Epidermal melanocyte (primary cell): Measurements from ENCODE around the gene COL11A2.

Source experiments
- DNase-seq: peaks from one replicate; pipeline ENCODE4 v3.0.0; 2011; ENCODE audit warnings: low spot score; ENCODE audit not compliant: insufficient read length

The COL11A2 gene

DNA sequence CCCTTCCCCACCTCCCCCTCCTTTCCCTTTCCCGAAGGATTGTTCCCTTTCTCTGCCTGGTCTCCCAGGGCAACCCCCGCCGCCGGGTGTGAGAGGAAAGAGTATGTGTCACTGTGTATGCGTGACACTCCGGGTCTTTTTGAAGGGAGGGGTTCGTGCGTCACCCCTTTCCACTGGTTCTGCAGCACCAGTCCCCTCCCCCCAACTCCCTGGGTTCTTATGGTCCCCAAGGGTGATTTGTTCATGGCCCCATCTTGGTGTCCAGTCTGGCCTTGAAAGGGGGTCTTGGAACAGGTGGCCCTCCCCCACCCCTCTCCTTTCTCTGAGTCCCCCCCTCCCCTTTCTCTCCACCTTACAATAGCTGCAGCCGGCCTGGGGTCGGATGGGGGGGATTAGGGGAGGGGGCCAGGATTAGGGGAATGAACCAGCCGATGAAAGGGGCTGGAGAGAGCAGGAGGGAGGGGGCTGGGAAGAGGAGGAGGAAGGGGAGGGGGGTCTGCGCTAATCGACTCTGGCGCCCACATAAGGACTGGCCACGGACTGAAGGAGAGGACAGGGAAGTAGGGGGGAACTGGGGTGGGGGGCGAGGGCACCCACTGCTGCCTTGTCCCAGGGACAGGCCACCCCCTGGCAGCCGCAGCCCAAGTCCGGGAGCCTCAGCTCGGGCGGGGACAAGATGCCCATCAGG is 14.7 kb upstream of the COL11A2 start:
- DNase-seq: no peak

DNA sequence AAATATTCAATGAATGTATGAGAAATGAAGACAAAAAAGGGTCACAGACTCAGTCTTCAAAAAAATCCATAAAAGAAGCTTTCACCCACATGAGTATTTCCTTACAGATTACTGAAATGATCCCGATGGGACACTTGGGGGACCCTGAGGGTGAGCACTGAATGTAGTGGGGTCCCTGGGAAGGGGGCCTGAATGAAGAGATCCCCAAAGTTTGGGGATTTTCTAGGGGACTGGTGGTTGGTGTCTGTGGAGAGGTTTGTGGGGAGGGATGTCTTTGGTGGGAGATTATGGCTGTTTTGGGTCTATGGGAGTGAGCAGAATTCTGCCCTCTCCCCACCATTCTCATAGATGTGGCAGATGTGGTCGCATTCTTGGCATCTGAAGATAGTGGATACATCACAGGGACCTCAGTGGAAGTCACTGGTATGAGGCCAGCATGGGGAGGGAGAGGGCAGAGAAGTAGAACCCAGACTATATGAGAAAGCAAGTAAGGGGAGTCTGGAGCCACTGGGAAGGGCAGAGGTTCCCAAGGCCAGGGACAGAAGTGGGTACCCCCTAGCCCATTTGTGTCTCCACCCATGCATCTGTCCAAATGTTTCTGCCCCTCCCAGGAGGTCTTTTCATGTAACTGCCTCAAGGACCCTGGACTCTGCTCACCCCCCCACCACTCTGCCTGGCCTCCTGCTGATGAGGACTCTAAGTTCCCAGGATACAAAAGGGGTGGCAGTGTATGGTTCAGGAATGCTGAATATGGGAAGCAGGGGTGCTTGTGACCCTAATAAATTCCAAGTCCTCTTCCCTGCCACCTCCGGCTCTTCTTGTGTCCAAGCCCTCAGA is 14.0 kb upstream of the COL11A2 start:
- no peak for DNase-seq

DNA sequence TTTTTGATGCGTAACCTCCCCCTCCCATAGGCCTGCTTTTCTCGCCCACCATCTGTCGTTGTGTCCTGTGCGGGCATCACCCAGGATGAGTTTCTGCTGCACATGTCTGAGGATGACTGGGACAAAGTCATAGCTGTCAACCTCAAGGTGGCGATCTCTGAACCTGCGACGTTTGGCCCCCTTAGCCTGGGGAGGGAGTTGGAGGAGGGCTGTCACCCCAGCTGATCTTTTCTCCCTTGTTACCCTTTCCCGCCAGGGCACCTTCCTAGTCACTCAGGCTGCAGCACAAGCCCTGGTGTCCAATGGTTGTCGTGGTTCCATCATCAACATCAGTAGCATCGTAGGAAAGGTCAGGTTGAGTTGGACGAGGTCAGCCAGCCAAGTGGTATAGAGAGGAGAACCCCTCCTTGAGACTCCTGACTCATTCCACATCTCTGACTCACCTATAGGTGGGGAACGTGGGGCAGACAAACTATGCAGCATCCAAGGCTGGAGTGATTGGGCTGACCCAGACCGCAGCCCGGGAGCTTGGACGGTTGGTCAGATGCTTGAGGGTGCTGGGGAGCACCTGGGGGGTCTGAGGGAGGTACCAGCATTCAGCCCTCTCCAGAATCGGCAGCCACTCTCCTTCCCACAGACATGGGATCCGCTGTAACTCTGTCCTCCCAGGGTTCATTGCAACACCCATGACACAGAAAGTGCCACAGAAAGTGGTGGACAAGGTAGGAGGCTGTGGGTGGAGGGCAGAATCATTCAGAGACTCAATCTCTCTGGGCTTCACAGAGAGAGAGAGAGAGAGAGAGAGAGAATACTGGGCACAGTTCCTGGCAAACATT is 13.1 kb upstream of the COL11A2 start:
- peak; percentile 2 for DNase-seq

DNA sequence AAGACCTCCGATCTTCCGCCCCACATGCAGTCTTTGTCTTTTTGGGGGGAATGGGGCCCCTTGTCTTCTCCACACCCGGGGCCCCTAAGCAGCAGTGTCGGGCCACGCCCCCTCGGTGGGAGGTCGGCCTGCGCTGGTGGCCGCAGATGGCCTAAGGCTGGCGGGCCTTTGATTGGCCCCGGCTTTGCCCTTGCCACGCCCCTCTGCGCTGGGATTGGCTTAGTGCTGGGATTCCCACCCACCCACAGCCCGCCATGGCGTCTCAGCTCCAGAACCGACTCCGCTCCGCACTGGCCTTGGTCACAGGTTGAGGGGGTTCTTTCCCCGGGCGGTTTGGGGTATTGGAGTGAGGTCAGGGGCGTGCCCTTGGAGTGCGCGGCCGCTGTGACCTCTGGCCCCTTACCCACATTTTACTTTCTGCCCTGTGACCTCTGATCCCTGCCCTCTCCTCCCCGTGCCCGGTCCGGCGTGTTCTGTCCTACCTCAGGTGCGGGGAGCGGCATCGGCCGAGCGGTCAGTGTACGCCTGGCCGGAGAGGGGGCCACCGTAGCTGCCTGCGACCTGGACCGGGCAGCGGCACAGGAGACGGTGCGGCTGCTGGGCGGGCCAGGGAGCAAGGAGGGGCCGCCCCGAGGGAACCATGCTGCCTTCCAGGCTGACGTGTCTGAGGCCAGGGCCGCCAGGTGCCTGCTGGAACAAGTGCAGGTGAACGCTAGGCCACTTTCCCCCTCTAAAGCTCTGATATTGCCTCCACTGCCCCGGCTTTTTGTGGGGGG is 12.3 kb upstream of the COL11A2 start, which contains the start of gene HSD17B8:
TSS of gene HSD17B8 (plus strand) at position 241 of the 776 bp plus-strand sequence. CDS start at position 255, 14 bp downstream.
- peak; percentile 98 for DNase-seq

DNA sequence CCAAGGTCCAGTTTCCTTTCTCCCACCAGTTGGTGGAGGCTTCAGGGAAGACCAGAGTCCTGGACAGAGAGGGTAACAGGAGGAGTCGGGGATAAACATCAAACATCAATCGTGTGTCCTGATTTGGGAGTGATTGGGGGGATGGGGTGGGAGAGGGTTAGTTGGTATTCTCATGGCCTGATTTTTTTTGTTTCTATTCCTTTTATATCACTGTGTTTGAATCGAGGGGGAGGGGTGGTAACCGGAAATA is 11.8 kb upstream of the COL11A2 start:
- no peak for DNase-seq

DNA sequence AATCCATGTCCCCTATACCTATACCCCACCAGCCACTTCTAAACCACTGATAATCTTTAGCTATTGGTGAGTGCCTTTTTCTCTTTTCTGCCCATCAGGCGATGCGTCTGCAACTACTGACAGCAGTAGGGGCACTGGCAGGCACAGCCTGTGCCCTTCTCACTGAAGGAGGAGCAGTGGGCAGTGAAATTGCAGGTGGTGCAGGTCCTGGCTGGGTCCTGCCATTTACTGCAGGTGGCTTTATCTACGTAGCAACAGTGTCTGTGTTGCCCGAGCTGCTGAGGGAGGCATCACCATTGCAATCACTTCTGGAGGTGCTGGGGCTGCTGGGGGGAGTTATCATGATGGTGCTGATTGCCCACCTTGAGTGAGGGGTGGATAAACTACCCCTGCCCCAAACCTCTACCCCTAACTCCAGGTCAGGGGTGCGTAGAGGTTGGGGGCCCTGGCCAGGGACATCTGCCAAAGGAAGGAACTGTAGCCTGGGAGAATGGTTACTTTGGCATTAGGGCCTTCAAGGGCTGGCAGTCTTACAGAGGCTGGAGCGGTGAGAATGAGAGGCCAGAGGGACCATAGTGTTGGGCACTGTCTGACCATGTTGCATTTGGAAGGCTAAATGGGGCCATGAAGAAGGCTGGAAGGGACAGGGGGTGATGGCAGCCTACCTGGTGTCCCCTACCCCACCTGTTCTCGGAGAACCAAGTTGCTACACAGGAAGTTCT is 11.3 kb upstream of the COL11A2 start:
- DNase-seq: no peak

DNA sequence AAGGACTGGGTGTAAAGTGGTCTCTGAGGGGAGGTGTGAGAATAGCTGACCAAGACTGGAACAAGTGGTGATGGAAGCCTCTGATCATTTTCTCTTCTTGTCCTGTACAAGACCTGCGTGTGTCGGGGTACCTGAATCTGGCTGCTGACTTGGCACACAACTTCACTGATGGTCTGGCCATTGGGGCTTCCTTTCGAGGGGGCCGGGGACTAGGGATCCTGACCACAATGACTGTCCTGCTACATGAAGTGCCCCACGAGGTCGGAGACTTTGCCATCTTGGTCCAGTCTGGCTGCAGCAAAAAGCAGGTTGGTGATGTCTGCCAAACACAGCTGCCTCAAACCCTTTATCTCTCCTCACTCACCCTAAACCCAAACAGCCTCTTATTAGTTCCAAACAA is 10.5 kb upstream of the COL11A2 start:
- no peak for DNase-seq

DNA sequence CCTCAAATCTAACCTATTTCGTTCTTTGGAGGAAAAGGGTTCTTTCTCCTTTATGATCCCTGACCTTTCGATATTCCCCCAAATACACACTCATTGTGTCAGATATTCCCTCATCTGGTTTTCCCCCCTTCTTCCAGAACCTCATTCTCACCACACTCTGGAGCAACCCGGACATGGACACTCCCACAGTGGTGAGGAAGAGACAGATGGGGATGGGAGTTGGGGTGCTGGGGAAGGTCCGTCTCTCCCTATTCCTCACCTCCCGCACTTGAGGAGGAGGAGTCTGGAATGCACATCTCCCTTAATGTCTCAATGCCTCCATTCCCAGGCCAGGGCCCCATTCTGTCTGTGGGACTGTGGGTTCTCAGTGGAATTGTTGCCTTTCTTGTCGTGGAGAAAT is 9.7 kb upstream of the COL11A2 start:
- DNase-seq: no peak

DNA sequence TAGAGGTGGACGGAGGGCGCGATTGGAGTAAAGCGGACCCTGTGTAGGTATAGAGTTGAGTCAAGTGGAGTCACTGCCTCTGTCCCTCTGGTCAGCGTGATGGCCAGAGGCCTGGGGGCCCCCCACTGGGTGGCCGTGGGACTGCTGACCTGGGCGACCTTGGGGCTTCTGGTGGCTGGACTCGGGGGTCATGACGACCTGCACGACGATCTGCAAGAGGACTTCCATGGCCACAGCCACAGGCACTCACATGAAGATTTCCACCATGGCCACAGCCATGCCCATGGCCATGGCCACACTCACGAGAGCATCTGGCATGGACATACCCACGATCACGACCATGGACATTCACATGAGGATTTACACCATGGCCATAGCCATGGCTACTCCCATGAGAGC is 8.9 kb upstream of the COL11A2 start:
- DNase-seq: no peak

DNA sequence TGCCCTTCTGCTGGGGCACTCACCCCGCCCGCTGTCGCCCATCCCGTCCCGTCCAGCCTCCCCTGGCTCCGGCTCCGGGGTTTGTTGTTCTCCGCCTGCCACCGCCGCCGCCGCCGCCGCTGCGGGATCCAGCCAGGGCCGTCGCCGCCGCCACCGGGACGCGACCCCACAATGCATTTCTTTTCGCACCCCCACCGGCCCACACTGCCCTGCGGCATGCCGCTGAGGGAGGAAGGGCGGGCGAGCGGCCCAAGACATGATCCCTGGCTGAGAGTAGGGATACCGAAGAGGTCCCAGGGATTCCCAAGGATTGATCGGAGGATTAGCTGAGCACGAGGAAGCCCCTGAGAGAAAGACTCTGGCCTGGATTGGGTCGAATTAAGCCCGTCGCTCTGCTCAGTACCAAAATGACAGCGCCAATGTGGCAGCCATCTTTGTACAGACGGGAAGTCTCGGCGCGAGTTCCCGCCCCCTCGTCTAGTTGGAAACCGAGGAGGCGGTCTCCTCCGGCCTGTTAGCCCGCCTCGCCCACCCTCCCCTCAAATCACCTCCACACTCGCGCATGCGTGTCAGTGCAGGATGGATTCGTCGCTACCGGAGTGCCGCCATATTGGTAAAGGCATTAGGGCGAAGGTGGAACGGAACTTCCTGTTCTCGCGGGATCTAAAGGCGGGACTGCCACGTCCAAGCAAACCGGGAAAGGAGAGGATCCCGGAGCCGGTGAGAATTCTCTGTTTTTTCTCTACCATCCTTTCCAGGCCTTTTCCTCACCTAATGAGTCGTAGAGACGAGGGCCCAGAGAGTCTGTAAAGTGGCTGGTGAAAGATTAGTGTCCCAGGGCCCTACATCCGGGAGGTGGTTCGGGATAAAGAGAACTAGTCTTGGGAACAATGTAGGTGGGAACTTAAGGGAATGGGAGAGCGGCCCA is 8.2 kb upstream of the COL11A2 start, which contains the start of the genes RXRB and SLC39A7:
TSS of gene RXRB (minus strand) at position 447 of the 928 bp plus-strand sequence. CDS start at position 258, 189 bp downstream.
TSS of gene SLC39A7 (plus strand) at position 649 of the 928 bp plus-strand sequence. CDS start 379 bp downstream, outside the sequence.
- DNase-seq: peak; percentile 96

DNA sequence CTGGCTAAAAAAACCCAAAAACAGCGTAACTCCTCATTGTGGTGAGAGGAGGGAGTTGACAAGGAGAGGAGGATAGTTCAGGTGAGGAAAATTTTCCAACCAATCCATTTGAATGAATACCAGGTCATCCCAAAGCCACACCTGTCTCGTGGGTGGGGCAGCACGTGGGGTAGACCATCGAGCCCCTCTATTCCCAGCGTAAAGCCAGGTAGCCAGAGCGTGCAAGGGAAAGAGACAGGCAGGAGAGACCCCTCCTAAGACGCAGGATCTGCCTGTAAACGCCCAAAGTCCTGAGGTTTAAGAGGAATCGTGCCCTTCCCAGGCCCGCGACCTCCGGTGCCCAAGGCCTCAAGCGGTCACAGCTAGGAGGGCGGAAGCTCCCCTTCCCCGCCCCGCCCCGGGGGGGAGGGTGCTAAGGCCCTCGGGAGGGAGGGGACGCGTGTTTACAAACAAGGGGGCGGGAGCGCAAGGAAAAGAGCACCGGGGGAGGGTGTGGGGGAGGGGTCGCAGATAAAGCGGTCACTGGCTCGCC is 7.5 kb upstream of the COL11A2 start:
- DNase-seq: peak; percentile 55

DNA sequence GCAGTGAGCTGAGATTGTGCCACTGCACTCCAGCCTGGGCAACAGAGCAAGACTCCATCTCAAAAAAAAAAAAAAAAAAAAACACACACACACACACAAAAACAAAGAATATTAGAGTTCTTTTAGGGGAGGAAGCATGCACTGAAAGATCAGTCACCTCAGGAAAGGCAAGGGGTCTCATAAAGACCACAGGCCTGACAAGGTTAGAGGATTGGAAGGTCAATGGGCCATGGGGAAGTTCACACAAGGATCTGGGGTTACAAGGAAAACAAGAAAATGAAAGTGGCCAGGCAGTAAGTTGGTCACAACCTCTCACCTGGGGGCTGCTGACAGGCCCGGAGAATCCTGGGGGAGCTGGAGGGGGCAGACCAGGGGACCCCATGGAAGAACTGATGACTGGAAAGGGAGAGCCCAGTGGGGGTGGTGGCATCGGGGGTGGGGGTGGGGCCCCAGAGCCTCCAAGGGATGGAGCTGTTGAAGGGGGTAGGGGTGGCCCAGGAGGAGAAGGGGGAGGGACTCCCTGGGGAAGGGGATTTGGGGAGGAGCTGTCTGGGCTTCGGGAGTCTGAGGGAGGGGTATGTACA is 6.7 kb upstream of the COL11A2 start:
- no peak for DNase-seq

DNA sequence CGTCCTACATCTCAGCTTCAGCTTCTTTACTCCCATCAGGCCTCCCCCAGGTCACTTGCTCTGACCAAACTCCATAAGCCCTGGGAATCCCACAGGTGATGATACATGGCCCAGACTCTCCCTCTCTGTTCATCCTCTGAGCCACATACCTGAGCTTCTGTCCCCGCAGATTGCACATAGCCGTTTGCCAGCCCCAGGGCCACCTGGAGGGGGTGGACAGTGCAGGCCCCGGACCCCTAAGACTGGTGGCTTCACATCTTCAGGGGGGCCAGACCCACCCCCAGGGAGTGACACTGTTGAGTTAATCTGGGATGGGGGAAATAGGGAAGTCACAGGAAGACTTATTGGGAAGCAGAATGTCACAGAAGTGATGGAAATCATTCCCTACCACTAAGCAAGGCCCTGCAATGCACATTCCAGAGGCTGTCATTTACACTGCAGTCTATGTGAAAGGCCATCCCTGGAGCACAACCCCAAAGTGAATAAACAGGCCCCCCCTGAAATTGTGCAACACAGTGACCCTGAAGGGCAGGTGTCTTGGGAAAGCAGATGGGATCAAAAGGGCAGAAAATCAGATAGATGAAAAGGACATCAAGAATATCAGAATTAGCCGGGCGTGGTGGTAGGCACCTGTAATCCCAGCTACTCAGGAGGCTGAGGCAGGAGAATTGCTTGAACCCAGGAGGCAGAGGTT is 6.0 kb upstream of the COL11A2 start:
- DNase-seq: no peak

DNA sequence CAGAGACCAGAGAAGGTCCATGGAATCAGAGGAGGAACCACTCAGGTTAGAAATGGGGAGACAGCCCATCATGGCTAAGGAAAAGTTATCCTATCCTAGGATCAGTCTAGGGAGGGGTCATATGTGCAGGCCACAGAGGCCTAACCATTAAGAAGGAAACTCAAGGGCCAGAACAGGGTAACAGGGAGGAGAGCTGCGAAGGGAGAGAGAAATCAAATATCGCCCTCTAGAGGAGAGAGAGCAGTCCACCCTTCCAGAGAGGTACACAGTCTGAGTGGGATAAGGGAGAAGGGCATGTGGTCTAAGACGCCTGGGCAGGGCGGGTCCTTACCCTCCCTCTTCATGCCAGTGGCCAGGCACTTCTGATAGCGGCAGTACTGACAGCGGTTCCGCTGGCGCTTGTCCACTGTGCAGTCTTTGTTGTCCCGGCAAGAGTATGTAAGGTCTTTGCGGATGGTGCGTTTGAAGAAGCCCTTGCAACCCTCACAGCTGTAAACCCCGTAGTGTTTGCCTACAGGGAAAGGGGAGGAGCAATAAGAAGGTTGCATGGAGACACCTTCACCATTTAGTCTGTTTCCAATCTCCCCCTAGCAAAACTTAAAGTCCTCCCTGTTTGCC is 5.3 kb upstream of the COL11A2 start:
- DNase-seq: peak; percentile 81

DNA sequence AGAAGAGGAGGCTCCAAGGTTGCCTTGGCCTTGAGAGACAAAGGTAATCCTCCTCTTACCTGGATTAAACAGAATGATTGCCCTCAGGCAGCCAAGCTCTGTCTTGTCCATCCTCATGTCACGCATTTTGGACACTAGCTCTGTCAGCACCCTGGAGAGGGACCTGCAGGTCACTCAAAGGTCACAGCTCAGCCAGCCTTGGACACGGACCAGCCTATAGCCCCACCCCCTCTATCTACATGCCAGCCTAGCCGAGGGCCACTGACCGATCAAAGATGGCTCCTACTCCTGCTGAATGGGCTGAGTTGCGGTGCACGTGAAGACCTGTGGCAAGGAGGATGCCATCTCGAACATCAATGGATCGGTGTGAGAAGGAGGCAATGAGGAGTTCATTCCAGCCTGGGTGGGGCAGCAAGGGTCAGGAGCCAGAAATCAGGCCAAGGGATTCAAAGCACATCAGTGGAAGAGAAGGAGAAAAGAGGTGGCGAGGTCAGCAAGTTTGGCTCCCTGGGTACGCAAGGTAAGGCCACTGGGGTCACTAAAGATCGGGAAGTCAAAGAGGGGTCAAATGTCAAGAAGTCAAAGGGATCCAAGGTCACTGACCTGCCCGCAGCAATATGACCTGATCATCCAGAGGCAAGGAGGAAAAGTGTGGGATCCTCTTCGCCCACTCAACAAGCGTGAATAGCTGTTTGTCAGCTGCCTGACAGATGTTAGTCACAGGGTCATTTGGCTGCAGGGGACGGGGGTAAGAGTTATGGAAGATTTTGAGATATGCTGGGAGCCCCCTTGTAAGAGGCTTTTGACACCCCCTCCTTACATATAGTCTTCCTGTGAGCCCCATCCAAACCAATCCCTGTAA is 3.3 kb upstream of the COL11A2 start:
- DNase-seq: no peak

DNA sequence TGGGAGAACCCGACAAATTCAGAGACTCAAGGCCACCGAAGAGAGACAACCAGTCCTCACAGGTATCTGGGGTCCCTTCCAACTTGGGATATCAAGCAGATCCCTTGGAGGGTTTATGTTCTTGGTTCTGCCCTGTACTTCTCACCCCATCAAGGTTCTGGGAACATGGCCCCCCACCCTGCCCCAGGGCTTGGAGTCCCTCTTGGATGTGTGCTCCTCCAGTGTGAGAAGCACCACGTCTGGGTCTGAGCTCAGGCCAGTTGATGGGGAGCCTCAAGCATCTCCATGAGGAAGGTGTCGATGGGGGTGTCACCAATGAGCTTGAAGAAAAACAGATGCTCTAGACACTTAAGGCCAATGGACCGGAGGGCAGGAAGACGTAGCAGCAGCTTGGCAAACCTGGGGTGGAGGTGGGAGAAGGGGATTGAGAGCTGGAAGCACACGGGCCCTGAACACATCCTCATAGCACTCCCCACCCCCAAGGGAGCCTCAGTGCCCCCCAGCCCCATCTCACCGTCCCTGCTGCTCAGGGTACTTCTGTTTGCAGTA is 2.2 kb upstream of the COL11A2 start:
- DNase-seq: no peak
